Heart right ventricle (tissue), 16 donors: Measurements from ENCODE around the gene IGFN1. TPM values are rescaled to one million over a fixed set of nuclear protein-coding genes. Genes with fewer than 3 reads are reported as not detected.
A peak's percentile ranks its signal among the peaks of the same experiment; 100 is the strongest.

Source experiments
- ATAC-seq, 8 donors: fragments of 200-7000 bp; cut with Tn5 transposase; one replicate each; pipeline ENCODE4 v1.9.1; 2020; ENCODE audit warnings: mild to moderate bottlenecking in 8 of 8, moderate library complexity in 8 of 8, moderate number of reproducible peaks in 1 of 8
- DNase-seq, 2 donors: peaks; one replicate each; pipeline ENCODE4 v3.0.0-alpha.2; 2020
- H3K27ac ChIP-seq, 10 donors: fragments of 200-600 bp; sonication (generic) in 2 of 10; one replicate each; pipeline versions ENCODE4 v1.5.0 to v1.8.0; 2020 to 2022; ENCODE audit warnings: mild to moderate bottlenecking in 3 of 10
- H3K27me3 ChIP-seq, 7 donors: fragments of 200-600 bp; one replicate each; pipeline ENCODE4 v1.8.0; 2021 to 2022; ENCODE audit warnings: mild to moderate bottlenecking in 2 of 7
- H3K36me3 ChIP-seq, 9 donors: fragments of 200-600 bp; sonication (generic) in 1 of 9; one replicate each; pipeline versions ENCODE4 v1.5.0 to v1.8.0; 2020 to 2022; ENCODE audit warnings: mild to moderate bottlenecking in 2 of 9
- H3K4me1 ChIP-seq, 9 donors: fragments of 200-600 bp; sonication (generic) in 1 of 9; one replicate each; pipeline versions ENCODE4 v1.5.0 to v1.8.0; 2020 to 2022; ENCODE audit warnings: mild to moderate bottlenecking in 4 of 9
- H3K4me3 ChIP-seq, 10 donors: fragments of 200-600 bp; sonication (generic) in 2 of 10; one replicate each; pipeline versions ENCODE4 v1.5.0 to v1.8.0; 2020 to 2022; ENCODE audit warnings: mild to moderate bottlenecking in 7 of 10, moderate library complexity in 2 of 10
- H3K9me3 ChIP-seq, 11 donors: fragments of 200-600 bp in 10 of 11; sonication (generic) in 2 of 11; one replicate each; pipeline versions ENCODE4 v1.5.0 to v1.8.0; 2013 to 2022; ENCODE audit warnings: mild to moderate bottlenecking in 2 of 11, control low read depth in 1 of 11, moderate library complexity in 1 of 11
- WGBS, 2 donors: extraction: QIAGEN DNeasy Blood & Tissue Kit; methylation state at CpG; one replicate each; pipeline ENCODE4 v1.1.7; 2013; ENCODE audit warnings: inconsistent platforms in 1 of 2; 5-methylcytosine and 5-hydroxymethylcytosine counted together
- intact Hi-C, 10 donors: fragments of 100-400 bp; cut with DNase I; formaldehyde crosslinking; loops; one replicate each; pipeline versions ENCODE4 v1.11.1 to v1.14.2; 2022
- polyA plus RNA-seq, 2 donors: library from polyadenylated mRNA; stranded (reverse); fragments of 200-250 nt; gene quantifications; one replicate each; pipeline ENCODE4 v1.2.3, GENCODE V29; 2013
- total RNA-seq, 10 donors: library from RNA; stranded (reverse); fragmentation: NEBNext Ultra II Directional in 3 of 10; extraction: Animal tissue kit (Norgen Biotek cat#: 25700) in 3 of 10; gene quantifications; one replicate each; pipeline versions ENCODE4 v1.2.1 to v1.2.4, GENCODE V29; 2021 to 2023
- TF ChIP-seq, protein P1 (sequence below), 9 donors: fragments of 200-600 bp; sonication (generic) in 2 of 9; IDR thresholded peaks; one replicate each; pipeline versions ENCODE4 v1.5.0 to v1.8.0; 2021 to 2022; ENCODE audit warnings: antibody characterized with exemption in 9 of 9, mild to moderate bottlenecking in 5 of 9, moderate library complexity in 1 of 9
- donor health status: Arrhythmogenic right ventricular cardiomyopathy.
- donor health status: ischemic (EF 13 %, LVEDD 7.1; RV severe dilation, severe dysfunction).
- donor health status: healthy with polysubstance abuse.
- donor health status: DM: no; HTN: yes; CAD: no.
- donor health status: DM: no; HTN: no; CAD: no.
- donor health status: ischemic (EF 25% LVEDD 6.9; RV normal size, moderate dysfunction).
- donor health status: ischemic (EF 25% LVEDD 5.7; RV mildly dilated, moderate dysfunction).
- donor health status: healthy.
- donor health status: DM: yes; HTN: yes; CAD: no.
- donor health status: Ischemic cardiomyopathy.
- donor health status: ischemic (EF 35%, LVEDD 5.7; RV mildly dilated, moderate dysfunction).
- donor health status: nonischemic (EF 11% LVEDD 7.7; RV severe dilation, severe dysfunction).
- donor health status: DM: yes; HTN: yes; CAD: no.
- donor health status: PGD.
- donor health status: ischemic (EF 29% LVEDD 5.4; RV normal size, mild dysfunction).
- donor health status: nonischemic (EF 23%, LVEDD 6.1; RV moderate dilation, normal function).

IGFN1 gene
- total and polyA plus RNA-seq, 12 donors = 0.01 to 0.07 (median 0.02) TPM; not detected in 7

DNA sequence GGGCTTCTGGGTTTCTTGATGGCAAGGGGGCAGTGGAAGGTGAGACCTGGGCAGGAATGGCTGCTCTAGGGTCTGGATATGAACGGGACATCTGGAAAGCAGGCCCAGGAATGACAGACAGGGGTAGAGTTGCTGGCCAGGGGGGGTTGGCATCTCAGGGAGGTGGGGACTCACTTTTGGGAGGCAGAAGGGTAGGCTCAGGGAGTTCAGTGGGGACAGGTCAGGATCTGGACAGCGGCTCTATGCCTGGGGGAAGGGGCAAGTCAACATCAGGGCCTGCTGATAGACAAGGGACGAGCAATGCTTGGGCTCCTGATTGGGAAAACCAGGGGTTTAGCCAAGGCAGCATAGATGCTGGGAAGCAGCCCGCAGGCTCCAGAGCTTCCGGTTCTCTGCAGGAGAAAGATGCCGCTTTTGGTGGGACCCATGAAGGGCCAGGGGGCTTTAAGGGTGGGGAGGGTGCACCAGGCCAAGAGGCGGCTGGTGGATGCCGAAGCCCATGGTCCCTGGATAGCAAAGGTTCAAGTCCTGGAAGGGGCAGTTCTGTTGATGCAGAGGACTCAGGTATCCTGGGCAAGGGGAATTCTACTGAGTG, 21.9 kb downstream of the IGFN1 start:
- H3K4me3 ChIP-seq = no peak overlapping the region
- TF ChIP-seq, protein P1, sequence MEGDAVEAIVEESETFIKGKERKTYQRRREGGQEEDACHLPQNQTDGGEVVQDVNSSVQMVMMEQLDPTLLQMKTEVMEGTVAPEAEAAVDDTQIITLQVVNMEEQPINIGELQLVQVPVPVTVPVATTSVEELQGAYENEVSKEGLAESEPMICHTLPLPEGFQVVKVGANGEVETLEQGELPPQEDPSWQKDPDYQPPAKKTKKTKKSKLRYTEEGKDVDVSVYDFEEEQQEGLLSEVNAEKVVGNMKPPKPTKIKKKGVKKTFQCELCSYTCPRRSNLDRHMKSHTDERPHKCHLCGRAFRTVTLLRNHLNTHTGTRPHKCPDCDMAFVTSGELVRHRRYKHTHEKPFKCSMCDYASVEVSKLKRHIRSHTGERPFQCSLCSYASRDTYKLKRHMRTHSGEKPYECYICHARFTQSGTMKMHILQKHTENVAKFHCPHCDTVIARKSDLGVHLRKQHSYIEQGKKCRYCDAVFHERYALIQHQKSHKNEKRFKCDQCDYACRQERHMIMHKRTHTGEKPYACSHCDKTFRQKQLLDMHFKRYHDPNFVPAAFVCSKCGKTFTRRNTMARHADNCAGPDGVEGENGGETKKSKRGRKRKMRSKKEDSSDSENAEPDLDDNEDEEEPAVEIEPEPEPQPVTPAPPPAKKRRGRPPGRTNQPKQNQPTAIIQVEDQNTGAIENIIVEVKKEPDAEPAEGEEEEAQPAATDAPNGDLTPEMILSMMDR (IDR thresholded peaks at IDR 0.05) = no peak
- WGBS, 2 donors = 88 to 90% methylated on average over 8 of the region's 8 CpGs
- no peak for ATAC-seq
- intact Hi-C loops = loop anchor here in 1 of 10 donors (10.0 kb wide), 1 partner anchor 118 kb away; no protein-coding TSS in a partner anchor
- H3K27me3 ChIP-seq = peaks cover 0 to 25% (median 10%) of the 10 kb centered on the region in 7 donors
- H3K9me3 ChIP-seq = no peaks in the 10 kb centered on the region
- no peaks in the 10 kb centered on the region for H3K36me3 ChIP-seq
- no peak for DNase-seq
- no peak overlapping the region for H3K27ac ChIP-seq
- no peaks in the 10 kb centered on the region for H3K4me1 ChIP-seq

DNA sequence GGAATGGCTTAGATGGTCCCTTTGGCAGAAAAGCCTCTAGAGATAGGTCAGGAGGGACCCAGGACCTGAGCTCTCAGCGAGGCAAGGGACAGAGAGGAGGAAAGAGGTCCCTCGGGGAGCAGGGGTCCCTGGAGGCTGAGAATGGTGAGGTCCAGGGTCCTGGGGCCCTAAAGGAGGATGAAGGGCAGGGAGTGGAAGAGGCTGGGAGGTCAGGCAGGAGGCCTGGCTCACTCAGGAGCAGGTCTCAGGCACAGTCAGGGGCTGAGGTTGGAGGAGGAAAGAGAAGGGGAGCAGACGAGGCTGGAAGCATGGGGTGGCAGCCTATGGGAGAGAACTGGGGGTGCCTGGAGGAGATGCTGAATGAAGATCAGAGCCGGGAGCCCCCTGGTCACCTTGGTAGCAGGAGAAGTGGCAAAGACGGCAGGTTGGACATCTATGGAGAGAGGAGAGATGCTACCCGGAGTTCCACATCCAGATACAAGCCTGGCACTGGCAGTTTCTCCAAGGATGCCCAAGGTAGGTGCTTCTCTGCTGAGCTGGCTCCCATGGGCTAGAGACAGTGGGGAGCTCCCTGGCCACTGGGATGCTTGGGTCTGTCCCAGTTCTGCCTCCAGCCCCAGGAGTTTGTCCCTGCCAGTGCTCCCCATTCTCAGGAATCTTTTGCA, 22.6 kb downstream of the IGFN1 start:
- Histone ChIP-seq H3K4me3 (no peak overlapping the region), H3K27me3 (peaks cover 0 to 25% (median 10%) of the 10 kb centered on the region in 7 donors), H3K36me3 (no peaks in the 10 kb centered on the region), H3K9me3 (no peaks in the 10 kb centered on the region), H3K4me1 (no peaks in the 10 kb centered on the region), H3K27ac (no peak overlapping the region)
- TF ChIP-seq, protein P1 (IDR thresholded peaks at IDR 0.05) = no peak
- 80 to 93% methylated on average over 6 of the region's 6 CpGs for WGBS, 2 donors
- ATAC-seq (no peak), DNase-seq (no peak)
- intact Hi-C loops = loop anchor here in 1 of 10 donors (10.0 kb wide), 1 partner anchor 118 kb away; no protein-coding TSS in a partner anchor

GRCh38 chr1:201213926-201214325, 23.3 kb downstream of the IGFN1 start:
- ATAC-seq (peak in 1 of 8 donors; percentile 17), DNase-seq (no peak)
- WGBS, 2 donors = 90 to 99% methylated on average over 7 of the region's 7 CpGs

DNA sequence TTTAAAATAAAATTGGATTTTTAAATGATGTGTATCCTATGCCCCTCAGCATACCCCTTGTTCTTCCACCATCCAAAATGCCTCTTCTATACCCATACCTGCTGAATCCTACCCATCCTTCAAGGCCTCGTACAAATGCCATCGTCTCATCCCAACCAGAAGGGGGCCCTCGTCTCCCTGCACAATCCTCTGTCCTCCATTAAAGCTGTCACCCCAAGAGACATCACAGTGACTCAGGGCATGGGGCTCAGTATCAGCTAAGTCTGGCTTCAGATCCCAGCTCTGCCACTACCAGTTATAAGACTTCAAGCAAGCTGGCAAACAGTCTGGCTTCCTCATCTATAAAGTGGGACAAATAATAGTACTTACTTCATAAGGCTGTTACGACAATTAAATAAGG, 23.8 kb downstream of the IGFN1 start:
- no peak for DNase-seq
- 65 to 68% methylated on average over 4 of the region's 4 CpGs for WGBS, 2 donors
- Histone ChIP-seq H3K4me3 (no peak overlapping the region), H3K27me3 (peaks cover 0 to 25% (median 10%) of the 10 kb centered on the region in 7 donors), H3K27ac (no peak overlapping the region), H3K9me3 (no peaks in the 10 kb centered on the region), H3K4me1 (no peaks in the 10 kb centered on the region), H3K36me3 (no peaks in the 10 kb centered on the region)
- ATAC-seq = no peak
- intact Hi-C loops = loop anchor here in 1 of 10 donors (10.0 kb wide), 1 partner anchor 120 kb away; no protein-coding TSS in a partner anchor
- TF ChIP-seq, protein P1 (IDR thresholded peaks at IDR 0.05) = no peak

More at GRCh38 chr1:201213926-201214325, 23.3 kb downstream of the IGFN1 start:
- peaks cover 0 to 25% (median 10%) of the 10 kb centered on the region in 7 donors for H3K27me3 ChIP-seq
- H3K4me1 ChIP-seq = no peaks in the 10 kb centered on the region
- no peaks in the 10 kb centered on the region for H3K36me3 ChIP-seq
- no peaks in the 10 kb centered on the region for H3K9me3 ChIP-seq
- H3K27ac ChIP-seq = no peak overlapping the region
- TF ChIP-seq, protein P1 (IDR thresholded peaks at IDR 0.05) = no peak
- intact Hi-C loops = loop anchor here in 1 of 10 donors (10.0 kb wide), 1 partner anchor 119 kb away; no protein-coding TSS in a partner anchor
- no peak overlapping the region for H3K4me3 ChIP-seq
